GM13976 (cell line): ENCODE measurements around the gene H3-3A.

Source experiments
- DNase-seq: peaks from one replicate; pipeline ENCODE4 v3.0.0; 2012; ENCODE audit warnings: low spot score
- CTCF ChIP-seq: IDR thresholded peaks from 2 replicates; pipeline ENCODE4 v1.5.1; 2012; ENCODE audit warnings: borderline replicate concordance, mild to moderate bottlenecking; ENCODE audit not compliant: insufficient read depth; ENCODE audit errors: extremely low read depth, missing control alignments, control extremely low read depth
- in situ Hi-C: fragments of 300-500 bp; cut with MboI; formaldehyde crosslinking; loops from one replicate; pipeline ENCODE4 v1.12.0; 2022; ENCODE audit warnings: low sequenced_read_pairs, mixed read lengths, inconsistent platforms; ENCODE audit not compliant: unreplicated experiment

The H3-3A gene

GRCh38 chr1:226062558-226063223 lies at the start of gene H3-3A:
Gene H3-3A (plus strand): TSS chr1:226062716. CDS start chr1:226064352, 1,636 bp downstream.
- DNase-seq = peak; percentile 97
- in situ Hi-C loops = no loop called here
- no peak for TF ChIP-seq CTCF

GRCh38 chr1:226017070-226017469 lies 45.4 kb upstream of the H3-3A start:
- no peak for DNase-seq
- no peak for TF ChIP-seq CTCF
- in situ Hi-C loops = no loop called here

- no peak for TF ChIP-seq CTCF
- in situ Hi-C loops = no loop called here
- DNase-seq = no peak
These were observed 42.9 kb upstream of the H3-3A start for GRCh38 chr1:226019572-226019971.

- no peak for TF ChIP-seq CTCF
- DNase-seq = no peak
- in situ Hi-C loops = no loop called here
These were observed 41.1 kb upstream of the H3-3A start for GRCh38 chr1:226021401-226021800.

GRCh38 chr1:226021801-226022200 lies 40.7 kb upstream of the H3-3A start:
- no peak for TF ChIP-seq CTCF
- in situ Hi-C loops = no loop called here
- no peak for DNase-seq

GRCh38 chr1:226023735-226024134 lies 38.8 kb upstream of the H3-3A start:
- no peak for TF ChIP-seq CTCF
- in situ Hi-C loops = no loop called here
- no peak for DNase-seq
